ENCODE measurements around the gene NDUFA7.

The NDUFA7 gene

DNA sequence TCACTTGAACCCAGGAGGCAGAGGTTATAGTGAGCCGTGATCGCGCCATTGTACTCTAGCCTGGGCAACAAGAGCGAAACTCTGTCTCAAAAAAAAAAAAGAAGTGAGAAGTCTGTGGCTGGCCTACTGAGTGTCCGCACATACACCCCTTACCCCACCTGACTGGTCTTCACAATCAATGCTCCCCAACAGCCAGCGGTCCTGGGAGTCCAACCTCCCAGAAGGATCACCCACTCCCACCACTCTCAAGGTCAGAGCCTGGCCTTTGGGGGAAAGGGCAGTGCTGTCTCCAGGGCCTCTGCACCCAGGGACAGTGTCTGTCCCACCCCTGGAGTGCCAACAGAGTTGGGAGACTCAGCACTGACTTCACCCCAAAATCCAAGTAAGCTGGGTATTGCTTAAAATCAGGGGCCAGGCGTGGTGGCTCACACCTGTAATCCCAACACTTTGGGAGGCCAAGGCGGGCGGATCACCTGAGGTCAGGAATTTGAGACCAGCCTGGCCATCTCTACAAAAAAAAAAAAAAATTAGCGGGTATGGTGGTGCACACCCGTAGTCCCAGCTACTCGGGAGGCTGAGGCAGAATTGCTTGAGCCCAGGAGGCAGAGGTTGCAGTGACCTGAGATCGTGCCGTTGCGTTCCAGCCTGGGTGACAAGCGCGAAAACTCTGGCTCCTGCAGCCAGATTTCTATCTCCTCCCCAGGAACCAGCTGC lies 10.7 kb downstream of the NDUFA7 start:
- TF ChIP-seq SPI1 (IDR thresholded peaks at IDR 0.05; ENCODE audit: borderline replicate concordance, low read depth) (no peak), CTCF (IDR thresholded peaks at IDR 0.05; ENCODE audit: insufficient read depth, low read length) (no peak), POLR2AphosphoS5 (IDR thresholded peaks at IDR 0.05; ENCODE audit: low read depth) (no peak), GABPA (IDR thresholded peaks at IDR 0.05; ENCODE audit: low read depth) (no peak)
- TF ChIP-seq, protein P1, sequence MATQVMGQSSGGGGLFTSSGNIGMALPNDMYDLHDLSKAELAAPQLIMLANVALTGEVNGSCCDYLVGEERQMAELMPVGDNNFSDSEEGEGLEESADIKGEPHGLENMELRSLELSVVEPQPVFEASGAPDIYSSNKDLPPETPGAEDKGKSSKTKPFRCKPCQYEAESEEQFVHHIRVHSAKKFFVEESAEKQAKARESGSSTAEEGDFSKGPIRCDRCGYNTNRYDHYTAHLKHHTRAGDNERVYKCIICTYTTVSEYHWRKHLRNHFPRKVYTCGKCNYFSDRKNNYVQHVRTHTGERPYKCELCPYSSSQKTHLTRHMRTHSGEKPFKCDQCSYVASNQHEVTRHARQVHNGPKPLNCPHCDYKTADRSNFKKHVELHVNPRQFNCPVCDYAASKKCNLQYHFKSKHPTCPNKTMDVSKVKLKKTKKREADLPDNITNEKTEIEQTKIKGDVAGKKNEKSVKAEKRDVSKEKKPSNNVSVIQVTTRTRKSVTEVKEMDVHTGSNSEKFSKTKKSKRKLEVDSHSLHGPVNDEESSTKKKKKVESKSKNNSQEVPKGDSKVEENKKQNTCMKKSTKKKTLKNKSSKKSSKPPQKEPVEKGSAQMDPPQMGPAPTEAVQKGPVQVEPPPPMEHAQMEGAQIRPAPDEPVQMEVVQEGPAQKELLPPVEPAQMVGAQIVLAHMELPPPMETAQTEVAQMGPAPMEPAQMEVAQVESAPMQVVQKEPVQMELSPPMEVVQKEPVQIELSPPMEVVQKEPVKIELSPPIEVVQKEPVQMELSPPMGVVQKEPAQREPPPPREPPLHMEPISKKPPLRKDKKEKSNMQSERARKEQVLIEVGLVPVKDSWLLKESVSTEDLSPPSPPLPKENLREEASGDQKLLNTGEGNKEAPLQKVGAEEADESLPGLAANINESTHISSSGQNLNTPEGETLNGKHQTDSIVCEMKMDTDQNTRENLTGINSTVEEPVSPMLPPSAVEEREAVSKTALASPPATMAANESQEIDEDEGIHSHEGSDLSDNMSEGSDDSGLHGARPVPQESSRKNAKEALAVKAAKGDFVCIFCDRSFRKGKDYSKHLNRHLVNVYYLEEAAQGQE (IDR thresholded peaks at IDR 0.05; ENCODE audit: insufficient replicate concordance, low read depth), result no peak
- Histone ChIP-seq H3K4me3 (replicated peaks; ENCODE audit: insufficient read depth, low read length) (no peak overlapping the region), H3K27ac (replicated peaks) (no peak overlapping the region), H3K27me3 (ENCODE audit: insufficient read depth, poor library complexity, severe bottlenecking) (no peaks in the 10 kb centered on the region)
- no peak for DNase-seq (ENCODE audit: low read depth in 1 of 2, low spot score in 1 of 2)

GRCh38 chr19:8308891-8309291 lies 12.3 kb downstream of the NDUFA7 start:
- no peak overlapping the region for H3K27ac ChIP-seq (replicated peaks)
- no peak for TF ChIP-seq GABPA (IDR thresholded peaks at IDR 0.05; ENCODE audit: low read depth)
- no peak for TF ChIP-seq SPI1 (IDR thresholded peaks at IDR 0.05; ENCODE audit: borderline replicate concordance, low read depth)
- TF ChIP-seq POLR2AphosphoS5 (IDR thresholded peaks at IDR 0.05; ENCODE audit: low read depth), result no peak
- TF ChIP-seq, protein P1 (IDR thresholded peaks at IDR 0.05; ENCODE audit: insufficient replicate concordance, low read depth), result no peak
- no peak for TF ChIP-seq CTCF (IDR thresholded peaks at IDR 0.05; ENCODE audit: insufficient read depth, low read length)
- DNase-seq (ENCODE audit: low read depth in 1 of 2, low spot score in 1 of 2), result no peak
- H3K4me3 ChIP-seq (replicated peaks; ENCODE audit: insufficient read depth, low read length), result no peak overlapping the region
- H3K27me3 ChIP-seq (ENCODE audit: insufficient read depth, poor library complexity, severe bottlenecking), result no peaks in the 10 kb centered on the region

- peak within 1 kb of the TSS; percentile 39; the same call in 1 of the 2 replicates for H3K27ac ChIP-seq (replicated peaks)
- TF ChIP-seq, protein P1 (IDR thresholded peaks at IDR 0.05; ENCODE audit: insufficient replicate concordance, low read depth), result peak; percentile 14
- TF ChIP-seq CTCF (IDR thresholded peaks at IDR 0.05; ENCODE audit: insufficient read depth, low read length), result no peak
- peak; percentile 68 for TF ChIP-seq POLR2AphosphoS5 (IDR thresholded peaks at IDR 0.05; ENCODE audit: low read depth)
- DNase-seq (ENCODE audit: low read depth in 1 of 2, low spot score in 1 of 2), result peak in 1 of 2 experiments; percentile 79
- H3K4me3 ChIP-seq (replicated peaks; ENCODE audit: insufficient read depth, low read length), result peak within 1 kb of the TSS; percentile 38
- H3K27me3 ChIP-seq (ENCODE audit: insufficient read depth, poor library complexity, severe bottlenecking), result no peaks in the 10 kb centered on the region
Measured at GRCh38 chr19:8307965-8308866, 13.0 kb downstream of the NDUFA7 start, which contains the start of gene CD320. Gene CD320 (minus strand): TSS chr19:8308358. CDS start chr19:8308290, 68 bp downstream.

Data from HL-60 (cell line).